Pancreas (tissue), 10 donors: Measurements from ENCODE around the gene LRBA. TPM values are rescaled to one million over a fixed set of nuclear protein-coding genes. Genes with fewer than 3 reads are reported as not detected.

Source experiments
- ATAC-seq, 4 donors: fragments of 200-7000 bp; cut with Tn5 transposase; one replicate each; pipeline versions ENCODE4 v1.8.0 to v1.9.1; 2020; ENCODE audit warnings: mild to moderate bottlenecking in 4 of 4, moderate library complexity in 4 of 4
- DNase-seq, 6 donors: peaks; one replicate each; pipeline ENCODE4 v3.0.0-alpha.2; 2020
- FAIRE-seq: peaks from 2 replicates; lab custom pipeline; 2012; peaks lifted over from hg19 to GRCh38; lab: Jason Lieb, UNC
- H3K27ac ChIP-seq, 4 donors: fragments of 200-600 bp; sonication (generic); 1 replicate in 3 of 4; 2 replicates in 1 of 4; pipeline versions ENCODE4 v1.5.0 to v1.8.0; 2020
- H3K27me3 ChIP-seq, 4 donors: fragments of 200-600 bp; one replicate each; pipeline ENCODE4 v1.8.0; 2021
- H3K36me3 ChIP-seq, 3 donors: fragments of 200-600 bp; sonication (generic) in 1 of 3; one replicate each; pipeline versions ENCODE4 v1.5.0 to v1.8.0; 2020 to 2021
- H3K4me1 ChIP-seq, 3 donors: fragments of 200-600 bp; one replicate each; pipeline ENCODE4 v1.8.0; 2021
- H3K4me3 ChIP-seq, 4 donors: fragments of 200-600 bp; sonication (generic) in 2 of 4; one replicate each; pipeline versions ENCODE4 v1.5.0 to v1.8.0; 2020 to 2021
- H3K9me3 ChIP-seq, 4 donors: fragments of 200-600 bp; one replicate each; pipeline ENCODE4 v1.8.0; 2021
- CTCF ChIP-seq, 4 donors: fragments of 200-600 bp; sonication (generic) in 3 of 4; IDR thresholded peaks; one replicate each; pipeline versions ENCODE4 v1.5.0 to v1.8.0; 2021; ENCODE audit warnings: antibody characterized with exemption in 4 of 4
- WGBS, 2 donors: extraction: QIAGEN DNeasy Blood & Tissue Kit; methylation state at CpG; one replicate each; pipeline ENCODE4 v1.1.7; 2013; 5-methylcytosine and 5-hydroxymethylcytosine counted together
- intact Hi-C, 3 donors: fragments of 100-400 bp; cut with DNase I; formaldehyde crosslinking; loops; one replicate each; pipeline versions ENCODE4 v1.11.1 to v1.14.2; 2022
- polyA plus RNA-seq, 2 donors: library from polyadenylated mRNA; stranded (reverse); fragments of 200-250 nt; gene quantifications; one replicate each; pipeline ENCODE4 v1.2.3, GENCODE V29; 2013
- total RNA-seq, 6 donors: library from RNA; stranded (reverse); fragmentation: NEBNext Ultra II Directional in 4 of 6; extraction: Animal tissue kit (Norgen Biotek cat#: 25700) in 4 of 6; gene quantifications; one replicate each; pipeline versions ENCODE4 v1.2.1 to v1.2.4, GENCODE V29; 2021 to 2023
- donor health status: healthy with polysubstance abuse.
- donor health status: DM: no; HTN: no; CAD: no; lungs with moderate emphysema.
- donor health status: DM: no; HTN: no; CAD: no.
- donor health status: control.
- donor health status: control.
- donor health status: Bipolar disorder and iron deficiency.
- donor health status: DM: yes; HTN: yes; CAD: no.
- donor health status: DM: no; HTN: no; CAD: no.
- donor health status: DM: no; HTN: no; CAD: no.
- donor health status: DM: yes; HTN: yes; CAD: no.

Gene LRBA
- total and polyA plus RNA-seq, 8 donors: 6.6 to 35.3 (median 22.3) TPM

- H3K4me1 ChIP-seq: no peaks in the 10 kb centered on the region
- H3K36me3 ChIP-seq: no peaks in the 10 kb centered on the region
- FAIRE-seq: no peak
- no peak overlapping the region for H3K4me3 ChIP-seq
- H3K27me3 ChIP-seq: no peaks in the 10 kb centered on the region
- no peak for DNase-seq
- intact Hi-C loops: no loop called here
- TF ChIP-seq CTCF (IDR thresholded peaks at IDR 0.05): no peak
- ATAC-seq: no peak
- no peaks in the 10 kb centered on the region for H3K9me3 ChIP-seq
- 91 to 95% methylated on average over 6 of the region's 6 CpGs for WGBS, 2 donors
- H3K27ac ChIP-seq: no peak overlapping the region
Measured at GRCh38 chr4:150258569-150258968, 756.5 kb downstream of the LRBA start.

GRCh38 chr4:150256841-150257730 is 758.0 kb downstream of the LRBA start:
- no peaks in the 10 kb centered on the region for H3K27me3 ChIP-seq
- no peaks in the 10 kb centered on the region for H3K36me3 ChIP-seq
- H3K4me3 ChIP-seq: no peak overlapping the region
- H3K4me1 ChIP-seq: no peaks in the 10 kb centered on the region
- H3K27ac ChIP-seq: no peak overlapping the region
- H3K9me3 ChIP-seq: no peaks in the 10 kb centered on the region
- no peak for ATAC-seq
- no peak for DNase-seq
- TF ChIP-seq CTCF (IDR thresholded peaks at IDR 0.05): no peak
- intact Hi-C loops: no loop called here
- no peak for FAIRE-seq
- WGBS, 2 donors: 88 to 89% methylated on average over 25 of the region's 25 CpGs

- intact Hi-C loops: no loop called here
- no peaks in the 10 kb centered on the region for H3K4me1 ChIP-seq
- ATAC-seq (no peak), DNase-seq (no peak), FAIRE-seq (no peak)
- H3K9me3 ChIP-seq: no peaks in the 10 kb centered on the region
- H3K4me3 ChIP-seq: no peak overlapping the region
- no peaks in the 10 kb centered on the region for H3K36me3 ChIP-seq
- no peaks in the 10 kb centered on the region for H3K27me3 ChIP-seq
- H3K27ac ChIP-seq: no peak overlapping the region
- 93 to 95% methylated on average over 23 of the region's 23 CpGs for WGBS, 2 donors
- TF ChIP-seq CTCF (IDR thresholded peaks at IDR 0.05): no peak
Measured at GRCh38 chr4:150256225-150256620, 758.9 kb downstream of the LRBA start.

GRCh38 chr4:150255610-150256224 is 759.4 kb downstream of the LRBA start:
- no peak for DNase-seq
- FAIRE-seq: no peak
- no peaks in the 10 kb centered on the region for H3K9me3 ChIP-seq
- no peaks in the 10 kb centered on the region for H3K36me3 ChIP-seq
- intact Hi-C loops: no loop called here
- TF ChIP-seq CTCF (IDR thresholded peaks at IDR 0.05): no peak
- H3K27ac ChIP-seq: no peak overlapping the region
- WGBS, 2 donors: 87 to 88% methylated on average over 16 of the region's 16 CpGs
- H3K4me3 ChIP-seq: no peak overlapping the region
- ATAC-seq: no peak
- H3K4me1 ChIP-seq: no peaks in the 10 kb centered on the region
- no peaks in the 10 kb centered on the region for H3K27me3 ChIP-seq
